Measurements from ENCODE around the gene HAT1.

- TF ChIP-seq ATF2 (IDR thresholded peaks at IDR 0.05; ENCODE audit: low read length) (no peak), POLR2A (IDR thresholded peaks at IDR 0.05; ENCODE audit: low read depth, low read length) (no peak), POLR2AphosphoS5 (IDR thresholded peaks at IDR 0.05; ENCODE audit: low read length) (no peak), MLLT1 (IDR thresholded peaks at IDR 0.05) (no peak), REST (IDR thresholded peaks at IDR 0.05; ENCODE audit: low read depth, low read length) (no peak), CTCF (IDR thresholded peaks at IDR 0.05 in 2 of 3, conservative IDR thresholded peaks at IDR 0.05 in 1 of 3; ENCODE audit: control insufficient read depth in 2 of 3, extremely low read depth in 1 of 3, insufficient read depth in 1 of 3, low read depth in 3 of 3, low read length in 3 of 3) (no peak), ZNF274 (IDR thresholded peaks at IDR 0.05; ENCODE audit: insufficient read depth, insufficient read length) (no peak), CEBPB (IDR thresholded peaks at IDR 0.05; ENCODE audit: borderline replicate concordance in 1 of 2, low read depth in 2 of 2, low read length in 2 of 2) (no peak), FOXK2 (IDR thresholded peaks at IDR 0.05) (no peak), GATAD2B (conservative IDR thresholded peaks at IDR 0.05; ENCODE audit: low read depth) (no peak), ELK1 (IDR thresholded peaks at IDR 0.05; ENCODE audit: low read depth, low read length) (no peak), TBL1XR1 (IDR thresholded peaks at IDR 0.05; ENCODE audit: low read depth, low read length) (no peak), EP300 (IDR thresholded peaks at IDR 0.05; ENCODE audit: borderline replicate concordance in 1 of 2, control insufficient read depth in 1 of 2, low read depth in 2 of 2, low read length in 2 of 2) (no peak), NRF1 (conservative IDR thresholded peaks at IDR 0.05; ENCODE audit: low read depth, low read length) (no peak)
Measured at GRCh38 chr2:171941316-171941699, 19.0 kb downstream of the HAT1 start.
